ENCODE data around the gene AGBL5.

AGBL5 gene, protein sequence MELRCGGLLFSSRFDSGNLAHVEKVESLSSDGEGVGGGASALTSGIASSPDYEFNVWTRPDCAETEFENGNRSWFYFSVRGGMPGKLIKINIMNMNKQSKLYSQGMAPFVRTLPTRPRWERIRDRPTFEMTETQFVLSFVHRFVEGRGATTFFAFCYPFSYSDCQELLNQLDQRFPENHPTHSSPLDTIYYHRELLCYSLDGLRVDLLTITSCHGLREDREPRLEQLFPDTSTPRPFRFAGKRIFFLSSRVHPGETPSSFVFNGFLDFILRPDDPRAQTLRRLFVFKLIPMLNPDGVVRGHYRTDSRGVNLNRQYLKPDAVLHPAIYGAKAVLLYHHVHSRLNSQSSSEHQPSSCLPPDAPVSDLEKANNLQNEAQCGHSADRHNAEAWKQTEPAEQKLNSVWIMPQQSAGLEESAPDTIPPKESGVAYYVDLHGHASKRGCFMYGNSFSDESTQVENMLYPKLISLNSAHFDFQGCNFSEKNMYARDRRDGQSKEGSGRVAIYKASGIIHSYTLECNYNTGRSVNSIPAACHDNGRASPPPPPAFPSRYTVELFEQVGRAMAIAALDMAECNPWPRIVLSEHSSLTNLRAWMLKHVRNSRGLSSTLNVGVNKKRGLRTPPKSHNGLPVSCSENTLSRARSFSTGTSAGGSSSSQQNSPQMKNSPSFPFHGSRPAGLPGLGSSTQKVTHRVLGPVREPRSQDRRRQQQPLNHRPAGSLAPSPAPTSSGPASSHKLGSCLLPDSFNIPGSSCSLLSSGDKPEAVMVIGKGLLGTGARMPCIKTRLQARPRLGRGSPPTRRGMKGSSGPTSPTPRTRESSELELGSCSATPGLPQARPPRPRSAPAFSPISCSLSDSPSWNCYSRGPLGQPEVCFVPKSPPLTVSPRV

DNA sequence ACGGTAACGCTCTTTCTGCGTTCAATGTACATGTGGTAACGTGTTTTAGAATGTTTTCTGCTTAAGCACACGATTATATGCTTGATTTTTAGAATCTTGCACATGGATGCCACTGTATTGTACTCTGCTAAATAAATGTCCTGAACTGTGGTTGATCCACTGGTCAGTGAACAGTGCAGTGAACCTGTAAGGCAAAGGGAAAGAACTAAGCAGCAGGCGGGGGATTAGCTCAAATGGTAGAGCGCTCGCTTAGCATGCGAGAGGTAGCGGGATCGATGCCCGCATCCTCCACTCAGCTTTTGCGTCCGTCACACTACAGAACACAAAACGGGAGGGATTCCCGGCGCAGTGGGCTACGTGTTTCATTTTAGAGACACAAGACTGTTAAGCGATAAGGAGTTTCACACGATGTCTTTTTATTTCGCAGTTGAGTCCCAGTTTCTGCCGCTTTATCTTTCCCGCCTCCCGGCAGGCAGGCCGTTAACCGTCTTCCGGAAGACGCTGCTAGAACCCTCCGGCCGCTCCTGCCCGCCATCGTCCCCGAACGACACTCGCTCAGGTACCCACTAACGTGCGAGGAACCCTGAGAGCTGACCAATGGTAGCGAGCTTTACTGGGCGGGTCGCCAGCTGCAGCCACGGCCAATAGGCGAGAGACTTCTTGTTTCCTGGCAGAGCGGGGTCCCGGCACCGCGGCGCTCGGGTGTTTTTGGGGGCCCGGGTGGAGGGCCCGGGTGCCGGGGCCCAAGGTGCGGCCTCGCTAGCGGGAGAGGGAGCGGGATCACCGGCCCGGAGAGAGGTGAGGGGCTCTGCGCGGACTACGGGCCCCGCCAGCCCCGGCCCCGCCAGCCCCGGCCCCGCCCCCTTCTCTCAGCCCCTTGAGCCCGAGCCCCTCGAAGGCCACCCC is at the start of gene AGBL5:
TSS of gene AGBL5 (plus strand) at position 673 of the 906 bp plus-strand sequence. CDS start 1,291 bp downstream, outside the sequence.
- DNase-seq, result peak; percentile 88 to 94 (median 92)

DNA sequence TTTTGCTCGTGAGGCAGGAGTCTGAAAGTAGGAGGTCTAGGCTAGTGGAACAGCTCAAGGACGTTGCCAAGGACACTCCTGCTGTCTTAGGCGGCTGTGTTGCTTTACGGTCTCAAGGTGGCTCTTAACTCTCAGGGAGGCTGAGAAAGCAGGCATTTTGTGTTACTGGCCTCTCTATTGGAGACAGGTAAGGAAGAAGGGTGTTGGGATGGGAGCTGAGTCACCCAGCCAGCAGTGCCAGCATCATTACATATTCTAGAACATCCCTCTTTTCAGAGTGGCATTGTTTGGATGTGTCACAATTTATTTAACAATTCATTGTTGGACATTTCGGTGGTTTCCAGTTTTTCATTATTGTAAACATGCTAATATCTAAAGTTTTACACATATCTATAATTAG is 49.5 kb upstream of the AGBL5 start:
- DNase-seq, result no peak

DNA sequence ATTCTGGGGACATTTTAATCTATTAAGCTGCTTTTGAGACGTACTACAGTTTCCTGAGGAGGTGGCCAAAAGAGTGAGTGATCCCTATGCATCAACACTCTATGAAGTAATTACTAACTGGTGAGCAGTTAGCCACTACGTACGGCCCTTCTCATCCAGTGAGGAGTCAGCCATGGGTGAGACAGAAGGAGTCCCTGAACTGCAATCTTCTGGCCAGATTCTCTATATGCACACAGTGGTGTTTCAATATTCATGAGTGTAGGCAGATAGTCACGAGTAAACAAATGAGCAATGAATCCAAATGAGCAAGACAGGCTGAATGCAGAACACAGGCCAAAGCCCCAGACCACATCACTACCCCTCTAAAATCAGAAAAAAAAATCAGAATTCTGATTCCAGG is 48.5 kb upstream of the AGBL5 start:
- no peak for DNase-seq

DNA sequence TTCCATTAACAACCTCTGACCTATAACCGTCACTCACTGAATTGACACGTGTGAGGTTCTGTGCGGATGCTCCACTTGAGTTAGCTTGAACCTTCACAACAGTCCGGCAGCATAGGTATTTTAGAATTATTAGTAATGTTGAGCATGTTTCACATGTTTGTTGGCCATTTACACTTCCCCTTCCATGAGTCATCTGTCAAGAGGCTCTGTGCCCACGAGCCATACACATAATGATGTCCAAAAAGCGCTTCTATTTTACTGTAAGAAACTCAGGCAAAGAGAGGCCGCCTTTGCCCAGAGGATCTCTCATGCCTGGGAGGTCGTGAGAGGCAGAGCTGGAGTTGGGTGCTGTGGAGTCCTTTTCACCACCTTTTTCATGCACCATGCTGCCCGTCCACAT is 47.6 kb upstream of the AGBL5 start:
- DNase-seq, result no peak

DNA sequence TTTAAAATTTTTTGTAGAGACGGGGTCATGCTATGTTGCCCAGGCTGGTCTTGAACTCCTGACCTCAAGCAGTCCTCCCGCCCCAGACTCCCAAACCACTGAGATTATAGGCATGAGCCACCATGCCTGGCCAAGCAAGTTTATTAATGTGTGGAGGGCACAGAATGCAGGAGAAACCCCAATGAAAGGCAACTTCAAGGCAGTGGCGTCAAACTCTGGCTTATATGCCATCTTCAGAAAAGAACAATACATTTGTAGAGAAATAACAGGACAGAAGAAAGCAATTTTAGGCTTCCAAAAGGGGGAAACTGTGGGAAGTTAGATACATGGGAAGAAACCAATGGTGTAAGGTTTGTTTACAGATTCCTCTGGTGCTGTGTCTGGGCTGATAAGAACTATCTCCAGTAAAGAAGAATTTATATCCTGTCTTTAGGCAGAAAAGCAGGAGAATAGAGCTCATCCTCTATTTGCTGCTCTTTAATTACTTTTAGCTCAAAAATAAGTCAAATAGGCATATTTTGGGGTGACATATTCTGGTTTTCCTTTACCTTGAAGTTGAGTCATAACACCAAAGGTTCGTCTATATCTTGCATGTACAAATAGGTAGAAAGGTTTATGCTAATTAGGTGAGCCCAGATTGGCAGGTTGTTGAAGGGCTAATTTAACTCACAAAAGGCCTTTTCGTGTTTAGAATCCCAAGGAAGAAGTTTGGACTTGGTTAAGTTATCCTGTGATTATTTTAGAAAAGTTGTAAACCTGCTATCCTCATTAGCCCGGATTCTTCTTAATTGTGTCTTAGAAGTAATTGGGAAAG is 44.7 kb upstream of the AGBL5 start:
- DNase-seq, result no peak

DNA sequence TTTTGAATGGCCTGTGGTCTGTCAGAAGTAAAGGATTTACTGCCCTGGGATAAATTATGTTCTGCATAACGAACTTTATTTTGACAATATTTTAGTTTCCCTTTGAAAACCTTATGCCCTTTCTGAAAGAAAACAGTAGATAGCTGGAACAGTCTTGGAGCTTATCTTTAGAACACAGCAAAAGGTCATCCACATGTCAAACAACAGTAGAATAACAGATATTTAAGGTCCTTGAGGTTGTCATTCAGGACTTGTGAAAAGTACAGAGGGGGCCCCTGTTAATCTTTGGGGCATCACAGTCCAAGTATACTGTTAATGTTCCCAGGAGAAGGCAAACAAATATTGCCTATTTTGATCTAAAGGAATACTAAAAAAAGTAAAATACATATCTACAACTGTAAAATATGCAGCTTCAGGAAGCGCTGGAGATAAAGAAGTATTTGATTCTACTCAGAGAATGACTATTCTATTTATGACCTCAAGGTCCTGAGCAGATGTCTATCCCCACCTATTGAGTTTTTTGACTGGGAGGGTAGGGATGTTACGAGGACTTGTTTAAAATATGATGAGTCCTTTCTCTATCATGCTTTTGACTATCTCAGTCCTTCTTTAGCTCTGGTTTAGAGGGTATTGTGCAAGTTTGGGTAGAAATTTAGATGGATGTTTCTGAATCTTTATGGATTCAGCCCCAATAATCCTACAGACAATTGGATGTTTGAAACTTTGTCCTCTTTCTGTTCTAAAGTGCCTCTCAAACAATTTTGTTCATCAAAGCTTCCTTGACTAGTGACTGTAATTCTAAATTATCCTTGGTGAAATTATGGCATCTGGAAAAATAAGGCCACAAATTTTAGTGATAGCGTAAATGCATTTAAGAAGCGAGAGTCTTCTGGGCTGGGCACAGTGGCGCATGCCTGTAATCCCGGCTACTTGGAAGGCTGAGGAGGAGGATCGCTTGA is 43.8 kb upstream of the AGBL5 start:
- no peak for DNase-seq

DNA sequence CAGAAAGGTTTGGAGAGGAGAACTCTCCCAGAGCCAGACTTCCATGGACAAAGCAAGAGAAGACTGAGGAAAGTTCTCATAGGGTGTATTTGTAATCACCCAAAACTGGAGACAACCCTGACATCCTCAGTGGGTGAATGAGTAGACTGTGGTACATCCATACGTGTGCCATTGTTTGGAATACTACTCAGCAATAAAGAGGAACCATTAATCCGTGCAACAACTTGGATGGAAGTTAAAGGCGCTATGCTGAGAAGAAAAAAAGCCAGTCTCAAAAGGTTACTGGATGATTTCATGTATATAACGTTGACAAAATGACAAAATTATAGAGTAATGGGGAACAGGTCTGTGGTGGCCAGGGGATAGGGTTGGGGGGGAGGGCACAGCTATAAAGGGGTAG is 42.8 kb upstream of the AGBL5 start:
- no peak for DNase-seq

DNA sequence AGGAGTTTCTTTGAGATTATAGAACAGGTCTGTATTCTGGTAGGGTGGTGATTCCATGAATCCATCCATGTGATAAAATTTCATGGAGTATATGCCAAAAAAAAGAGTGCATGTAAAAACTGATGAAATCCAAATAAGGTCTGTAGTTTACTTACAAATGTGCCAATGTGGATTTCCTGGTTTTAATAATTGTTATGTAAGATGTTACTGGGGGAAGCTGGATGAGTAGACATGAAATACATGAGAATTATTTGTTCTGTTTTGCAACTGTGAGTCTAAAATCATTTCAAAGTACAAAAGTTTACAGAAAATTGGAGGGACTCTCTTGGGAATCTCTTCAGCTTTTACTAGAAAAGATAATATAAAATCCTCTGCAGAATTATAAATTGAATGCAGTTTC is 42.4 kb upstream of the AGBL5 start:
- DNase-seq, result no peak

DNA sequence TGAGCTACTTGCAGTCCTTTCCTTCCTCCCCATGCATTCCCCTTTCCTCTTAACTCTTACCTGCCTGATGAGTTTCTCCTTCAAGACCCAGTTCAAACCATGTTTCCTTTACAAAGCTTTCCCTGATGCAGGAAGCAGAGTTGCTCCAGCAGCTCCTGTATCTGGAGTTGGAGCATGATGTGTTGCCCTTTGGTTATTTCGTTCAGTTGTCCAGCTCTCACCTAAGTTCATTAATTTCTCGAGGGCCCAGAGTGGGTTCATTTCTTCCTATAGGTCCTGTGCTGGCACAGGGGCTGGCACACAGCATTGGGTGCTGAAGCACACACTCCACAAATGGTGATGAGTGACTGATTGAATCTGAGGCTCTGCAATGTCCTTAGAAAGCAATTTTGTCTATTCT is 41.8 kb upstream of the AGBL5 start:
- no peak for DNase-seq

DNA sequence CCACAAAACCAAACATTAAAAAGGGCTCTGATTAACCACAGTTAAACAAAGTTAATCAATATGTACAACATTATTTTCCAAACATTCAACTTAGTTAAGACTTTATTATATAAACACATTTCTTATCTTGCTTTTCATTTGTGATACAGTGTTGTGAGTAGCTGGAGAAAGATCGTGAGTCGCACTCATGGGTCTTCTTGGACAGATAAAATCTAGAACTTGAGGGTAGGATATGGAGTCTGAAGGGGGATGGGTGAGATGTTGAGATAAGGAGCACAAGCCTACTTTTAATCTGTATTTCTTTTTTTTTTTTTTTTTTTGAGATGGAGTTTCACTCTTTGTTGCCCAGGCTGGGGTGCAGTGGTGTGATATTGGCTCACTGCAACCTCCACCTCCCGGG is 41.3 kb upstream of the AGBL5 start:
- no peak for DNase-seq

DNA sequence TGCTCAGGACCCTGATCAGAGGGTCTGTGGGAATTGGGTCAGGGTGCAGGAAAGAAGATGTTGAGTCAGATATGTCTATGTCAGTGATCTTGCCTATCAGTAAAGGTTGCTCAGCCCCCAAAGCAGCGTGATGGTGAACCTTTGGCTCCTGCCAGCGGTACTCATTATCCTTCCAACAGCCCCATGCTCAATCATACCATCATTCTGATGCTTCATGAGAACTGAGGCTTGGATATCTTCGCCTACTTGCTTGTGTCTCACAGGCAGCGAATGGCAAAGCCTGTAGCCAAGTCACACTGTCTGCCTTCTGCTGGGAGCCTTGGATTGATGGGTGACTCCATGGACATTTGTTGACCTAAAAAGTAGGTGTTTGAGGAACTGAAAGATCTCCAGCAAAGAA is 37.7 kb upstream of the AGBL5 start:
- no peak for DNase-seq

DNA sequence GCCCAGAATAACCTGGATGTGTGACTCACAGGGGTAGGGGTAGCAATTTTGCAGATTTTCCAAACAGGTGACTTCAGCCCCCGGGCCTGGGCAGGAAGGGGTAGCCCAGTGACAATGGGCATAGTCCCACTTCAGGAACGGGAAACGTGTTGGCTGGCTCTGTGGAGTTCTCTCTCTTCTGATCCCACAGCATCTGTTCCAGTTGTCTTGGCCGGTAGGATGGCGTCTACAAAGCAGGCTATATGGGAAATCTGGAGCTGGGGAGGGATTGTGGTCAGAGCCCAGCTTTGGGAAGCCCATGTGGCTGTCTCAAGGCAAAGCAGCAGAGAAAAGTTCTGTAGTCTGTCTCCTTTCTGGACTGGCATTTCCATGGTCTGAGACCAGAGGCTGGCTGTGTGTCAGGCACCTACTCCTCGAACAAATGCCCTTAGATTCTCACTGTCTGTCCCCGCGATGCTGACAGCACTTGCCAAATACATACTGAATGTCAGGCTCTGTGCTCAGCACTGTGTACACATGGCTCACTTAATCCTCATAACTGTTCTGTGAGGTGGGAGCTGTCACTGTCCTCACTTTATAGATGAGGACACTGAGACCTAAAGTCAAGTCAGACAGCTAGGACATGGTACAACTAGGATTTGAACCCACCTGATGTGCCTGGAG is 36.6 kb upstream of the AGBL5 start:
- DNase-seq, result no peak

DNA sequence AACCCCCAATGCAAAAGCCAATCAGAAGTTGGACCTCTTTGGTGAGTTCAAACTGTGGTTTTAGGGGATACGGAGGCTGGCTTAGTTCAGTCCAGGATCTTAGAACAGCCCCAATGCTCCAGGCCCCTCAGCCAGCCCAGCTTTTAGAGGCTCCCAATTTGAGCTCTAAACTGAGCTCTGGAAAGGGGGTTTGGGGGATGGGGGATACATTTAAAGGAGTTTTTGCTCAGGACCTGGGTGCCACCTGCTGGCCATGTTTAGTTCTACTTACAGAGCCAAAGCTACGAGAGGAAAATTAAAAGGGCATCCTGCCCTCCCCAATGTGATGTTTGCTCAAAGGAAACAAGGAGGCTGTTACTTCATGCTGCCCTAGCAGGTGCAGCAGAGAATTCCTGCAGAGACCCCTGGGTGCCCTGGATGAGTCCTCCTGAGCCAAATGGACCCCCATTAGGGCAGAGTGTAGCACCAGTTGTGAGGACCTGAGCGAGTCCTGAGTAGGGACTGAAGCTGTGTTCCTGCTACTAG is 34.6 kb upstream of the AGBL5 start:
- peak in 2 of 4 experiments; percentile 7 to 10 for DNase-seq

DNA sequence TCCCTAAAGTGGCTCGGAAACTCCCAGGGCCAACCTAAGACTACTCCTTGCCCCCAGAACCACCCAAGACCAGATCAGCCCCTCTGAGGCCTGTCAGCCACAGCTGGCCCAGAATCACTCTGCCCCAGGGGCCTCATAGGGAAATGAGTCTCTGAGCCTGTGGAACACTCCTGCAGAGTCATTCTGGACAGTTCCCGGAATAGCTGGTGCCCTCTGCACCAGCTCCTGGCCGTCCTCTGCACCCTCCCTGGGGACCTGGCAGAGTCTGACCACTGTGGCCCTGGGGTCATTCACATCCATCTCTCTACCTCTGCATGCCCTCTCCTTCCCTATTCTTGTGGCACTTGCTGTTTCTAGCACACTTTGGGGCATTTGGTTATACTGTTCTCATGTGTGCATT is 33.3 kb upstream of the AGBL5 start:
- no peak for DNase-seq

DNA sequence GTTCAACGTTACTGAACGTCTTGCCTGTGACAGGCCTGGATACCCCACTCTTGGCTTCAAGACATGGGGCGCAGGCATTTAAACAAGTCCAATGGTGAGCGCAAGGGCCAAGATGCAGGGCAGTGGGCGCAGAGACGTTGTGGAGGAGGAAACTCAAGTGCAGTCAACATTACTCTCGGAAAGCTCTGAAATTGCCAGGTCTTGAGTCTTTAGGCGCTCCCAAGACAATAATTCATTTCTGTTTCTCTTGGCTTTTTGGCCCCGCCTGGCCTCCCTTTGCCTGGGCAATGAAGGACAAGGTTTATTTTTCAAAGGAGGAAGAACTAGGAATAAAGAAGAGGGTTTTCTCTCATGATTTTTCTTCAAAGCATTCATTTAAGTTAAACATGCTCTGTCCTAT is 32.0 kb upstream of the AGBL5 start:
- DNase-seq, result no peak

DNA sequence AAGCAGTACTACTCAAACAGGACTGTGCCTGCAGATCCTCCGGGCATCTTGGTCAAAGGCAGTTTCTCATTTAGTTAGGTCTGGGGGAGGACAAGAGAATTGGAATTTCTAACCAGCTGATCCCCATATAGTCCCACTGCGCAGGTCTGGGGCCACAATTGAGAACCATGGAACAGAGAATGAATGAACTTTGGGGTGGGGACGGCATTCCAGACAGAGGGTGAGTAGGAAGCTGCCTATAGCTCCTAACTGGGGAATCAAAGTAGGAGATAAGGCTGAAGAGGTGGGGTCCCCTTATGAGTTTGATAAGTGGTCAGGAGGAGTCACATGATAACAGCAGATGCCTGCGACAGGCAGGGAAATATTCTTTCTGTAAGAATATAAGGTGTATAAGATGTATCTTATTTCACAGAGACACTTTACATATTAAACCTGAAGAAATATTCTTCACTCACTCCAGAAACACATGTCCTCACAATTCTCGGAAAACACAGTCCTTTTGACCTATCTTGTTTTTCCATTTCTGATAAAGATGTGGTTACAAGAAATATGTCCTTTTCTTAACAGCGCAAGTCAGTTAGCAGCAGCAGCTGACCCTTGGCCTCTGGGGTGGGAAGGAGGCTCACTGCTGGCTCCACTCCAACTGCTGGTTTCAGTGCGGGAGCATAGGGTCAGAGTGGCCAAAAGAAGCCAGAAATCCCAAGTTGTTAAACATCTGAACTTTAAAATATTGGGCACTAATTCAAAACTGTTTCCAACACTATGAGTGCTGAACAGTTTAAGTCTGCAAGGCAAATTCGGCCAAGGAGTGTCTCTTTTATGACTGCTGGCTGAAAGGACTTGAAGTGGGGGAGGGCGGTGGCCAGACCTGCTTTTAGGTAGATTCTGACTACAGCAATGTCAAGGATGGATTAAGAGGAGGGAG is 31.3 kb upstream of the AGBL5 start:
- no peak for DNase-seq

DNA sequence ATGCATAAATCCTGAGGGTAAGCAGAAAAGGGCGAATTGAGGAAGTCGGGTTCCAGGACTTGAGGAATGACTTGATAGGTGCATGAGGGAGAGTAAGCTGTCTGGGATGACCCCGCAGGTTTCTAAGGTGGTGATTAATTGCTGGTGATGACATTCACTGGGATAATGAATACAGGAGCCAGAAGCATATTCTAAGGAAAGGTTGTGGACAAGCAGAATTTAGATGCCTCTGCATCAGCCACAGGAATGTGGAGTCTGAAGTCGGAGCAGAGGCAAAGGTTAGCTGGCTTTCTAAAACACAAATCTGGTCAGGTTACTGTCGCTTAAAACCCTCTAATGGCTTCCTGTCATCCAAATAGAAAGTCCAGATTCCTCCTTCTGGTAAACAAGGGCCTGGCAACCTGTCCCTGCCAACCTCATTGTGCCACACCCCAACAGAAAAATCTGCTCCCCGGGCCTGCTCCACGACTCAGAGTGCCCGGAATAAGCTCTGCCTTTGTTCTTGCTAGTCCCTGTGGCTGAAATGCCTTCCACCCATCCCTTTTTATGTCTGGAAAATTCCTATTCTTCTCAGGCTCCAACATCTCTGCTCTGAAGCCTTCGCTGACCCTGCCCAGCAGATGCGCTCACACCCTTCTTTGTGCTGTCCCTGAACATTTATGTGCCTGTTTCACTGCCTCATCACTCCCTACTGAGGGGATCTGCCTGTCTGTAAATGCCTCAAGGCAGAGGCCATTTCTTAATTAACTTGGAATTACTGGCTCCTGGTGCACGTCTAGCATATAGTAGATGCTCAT is 30.0 kb upstream of the AGBL5 start:
- no peak for DNase-seq

DNA sequence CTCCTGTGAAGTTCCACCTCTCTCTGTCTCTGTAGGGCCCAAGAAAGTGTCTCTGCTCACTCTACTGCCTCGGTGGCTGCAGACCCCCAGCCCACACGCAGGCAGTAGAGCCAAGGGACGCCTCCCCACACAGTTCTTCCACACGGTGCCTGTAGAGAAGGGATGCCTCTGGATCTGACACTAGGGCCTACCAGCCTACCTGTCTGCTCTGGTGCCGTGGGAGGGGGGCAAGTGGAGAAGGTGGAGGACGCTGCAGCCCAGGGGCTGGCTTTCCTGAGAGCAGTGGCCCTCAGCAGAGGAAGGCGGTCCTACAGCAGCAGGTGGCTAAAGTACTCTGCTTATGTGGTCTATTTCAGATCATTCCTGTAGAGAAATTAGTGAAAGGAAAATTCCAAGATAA is 27.7 kb upstream of the AGBL5 start:
- DNase-seq, result no peak

All from activated naive CD4-positive, alpha-beta T cell (primary cell).